ENCODE data around the gene PHLPP2. TPM values are rescaled to one million over a fixed set of nuclear protein-coding genes. Genes with fewer than 3 reads are reported as not detected.

Gene PHLPP2
- total and polyA plus RNA-seq, 10 of the 15 experiments (the other 5 are each of a cell fraction or from before 2014, with no cell fraction given), result 1.0 to 13.2 (median 7.0) TPM

DNA sequence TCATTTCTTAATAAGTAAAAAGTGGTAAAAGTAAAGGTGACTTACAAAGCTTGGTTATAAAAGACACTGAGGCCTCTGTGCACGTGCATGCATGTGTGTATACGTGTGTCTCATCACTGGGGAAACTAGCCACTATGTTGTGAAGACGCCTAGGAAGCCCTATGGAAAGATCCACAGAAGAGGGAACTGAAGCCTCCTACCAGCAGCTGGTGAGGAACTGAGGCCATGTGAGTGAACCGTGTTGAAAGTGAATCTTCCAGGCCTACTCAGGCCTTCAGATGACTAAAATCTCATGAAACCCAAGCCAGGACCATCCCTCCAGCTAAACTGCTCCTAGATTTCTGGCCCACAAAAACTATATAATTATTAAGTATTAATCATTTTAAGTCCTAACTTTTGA lies 23.7 kb downstream of the PHLPP2 start:
- DNase-seq (ENCODE audit: low read depth, low spot score) (no peak), FAIRE-seq (no peak), ATAC-seq (no peak)
- no peak for TF ChIP-seq KAT2A (conservative IDR thresholded peaks at IDR 0.05; ENCODE audit: control insufficient read depth, low read depth, low read length)
- TF ChIP-seq STAT1 (conservative IDR thresholded peaks at IDR 0.05), result no peak
- TF ChIP-seq, protein P1, sequence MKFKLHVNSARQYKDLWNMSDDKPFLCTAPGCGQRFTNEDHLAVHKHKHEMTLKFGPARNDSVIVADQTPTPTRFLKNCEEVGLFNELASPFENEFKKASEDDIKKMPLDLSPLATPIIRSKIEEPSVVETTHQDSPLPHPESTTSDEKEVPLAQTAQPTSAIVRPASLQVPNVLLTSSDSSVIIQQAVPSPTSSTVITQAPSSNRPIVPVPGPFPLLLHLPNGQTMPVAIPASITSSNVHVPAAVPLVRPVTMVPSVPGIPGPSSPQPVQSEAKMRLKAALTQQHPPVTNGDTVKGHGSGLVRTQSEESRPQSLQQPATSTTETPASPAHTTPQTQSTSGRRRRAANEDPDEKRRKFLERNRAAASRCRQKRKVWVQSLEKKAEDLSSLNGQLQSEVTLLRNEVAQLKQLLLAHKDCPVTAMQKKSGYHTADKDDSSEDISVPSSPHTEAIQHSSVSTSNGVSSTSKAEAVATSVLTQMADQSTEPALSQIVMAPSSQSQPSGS (IDR thresholded peaks at IDR 0.05; ENCODE audit: low read length), result no peak
- TF ChIP-seq, protein P2, sequence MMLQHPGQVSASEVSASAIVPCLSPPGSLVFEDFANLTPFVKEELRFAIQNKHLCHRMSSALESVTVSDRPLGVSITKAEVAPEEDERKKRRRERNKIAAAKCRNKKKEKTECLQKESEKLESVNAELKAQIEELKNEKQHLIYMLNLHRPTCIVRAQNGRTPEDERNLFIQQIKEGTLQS (IDR thresholded peaks at IDR 0.05; ENCODE audit: borderline replicate concordance, extremely low read depth, low read depth, low read length), result no peak
- no peak for TF ChIP-seq HDGF (IDR thresholded peaks at IDR 0.05)
- TF ChIP-seq SPI1 (IDR thresholded peaks at IDR 0.05; ENCODE audit: borderline replicate concordance, insufficient read depth, low read depth, low read length), result peak; percentile 15; the same call in 1 of the 2 replicates
- TF ChIP-seq, protein P3, sequence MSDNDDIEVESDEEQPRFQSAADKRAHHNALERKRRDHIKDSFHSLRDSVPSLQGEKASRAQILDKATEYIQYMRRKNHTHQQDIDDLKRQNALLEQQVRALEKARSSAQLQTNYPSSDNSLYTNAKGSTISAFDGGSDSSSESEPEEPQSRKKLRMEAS (IDR thresholded peaks at IDR 0.05; ENCODE audit: low read depth, low read length), result no peak
- TF ChIP-seq ZNF207 (IDR thresholded peaks at IDR 0.05; ENCODE audit: borderline replicate concordance), result no peak
- TF ChIP-seq CHD2 (IDR thresholded peaks at IDR 0.05; ENCODE audit: borderline replicate concordance, low read depth, low read length), result no peak
- Histone ChIP-seq H4K20me1 (ENCODE audit: control insufficient read depth, insufficient read depth) (no peaks in the 10 kb centered on the region), H3K4me2 (ENCODE audit: control insufficient read depth, insufficient read depth) (no peak overlapping the region), H3K27me3 (replicated peaks in 1 of 2; ENCODE audit: control insufficient read depth in 2 of 2, insufficient read depth in 2 of 2, low read length in 1 of 2) (no peaks in the 10 kb centered on the region), H3K27ac (ENCODE audit: control insufficient read depth, insufficient read depth) (no peak overlapping the region), H3K79me2 (ENCODE audit: control insufficient read depth, insufficient read depth, low read length) (no peaks in the 10 kb centered on the region), H3K9ac (ENCODE audit: control insufficient read depth, insufficient read depth, low read length) (no peak overlapping the region), H3K4me3 (no peak overlapping the region), H3K36me3 (ENCODE audit: control insufficient read depth in 2 of 2, insufficient read depth in 2 of 2, low read length in 1 of 2) (peaks cover 1 to 2% of the 10 kb centered on the region in 2 experiments; a peak in 2 of 4 replicates), H3K9me3 (replicated peaks; ENCODE audit: control insufficient read depth, insufficient read depth, low read length) (no peaks in the 10 kb centered on the region), H3K4me1 (ENCODE audit: control insufficient read depth, insufficient read depth, low read length) (no peaks in the 10 kb centered on the region), H2AFZ (ENCODE audit: control insufficient read depth, low read depth, low read length) (no peak overlapping the region)
- in situ Hi-C loops (cut with MboI), result no loop called here
- ChIA-PET POLR2A (interaction anchor here (0.6 kb wide), 1 partner anchor 162 kb away, joined by 4 read pairs; no protein-coding TSS in a partner anchor), CTCF (no interaction called here), SMC1A (ENCODE audit: uncharacterized antibody, unreplicated experiment) (interaction anchor here (0.6 kb wide), 1 partner anchor 84 kb away, joined by 3 read pairs; no protein-coding TSS in a partner anchor), RAD21 (ENCODE audit: unreplicated experiment) (no interaction called here)
- WGBS (ENCODE audit: insufficient coverage, insufficient replicate concordance, low lambda C conversion rate, missing lambda C conversion rate), result 73% methylated on average over 4 of the region's 4 CpGs
- intact Hi-C loops (cut with micrococcal nuclease; ENCODE audit: unreplicated experiment), result no loop called here
- no TSS peak for BruUV-seq (replicated peaks)

Data from GM12878 (cell line).